Neural progenitor cell (in vitro differentiated cells): Measurements from ENCODE around the gene PIP5KL1. TPM values are rescaled to one million over a fixed set of nuclear protein-coding genes. Genes with fewer than 3 reads are reported as not detected.

Experiments
- DNase-seq: peaks from one replicate; pipeline ENCODE4 v3.0.0-alpha.2; 2016; ENCODE audit warnings: low spot score
- H2AFZ ChIP-seq: fragments of 200-600 bp; sonication (generic); replicated peaks from 2 replicates; pipeline ENCODE4 v1.6.1; 2016; ENCODE audit warnings: antibody characterized with exemption
- H3F3A ChIP-seq: fragments of 200-600 bp; sonication (generic); 2 replicates; pipeline ENCODE4 v1.6.1; 2016; ENCODE audit warnings: antibody characterized with exemption, low read depth
- H3K27ac ChIP-seq: fragments of 200-600 bp; sonication (generic); 2 replicates; pipeline ENCODE4 v1.5.1; 2016; ENCODE audit warnings: mild to moderate bottlenecking
- H3K27me3 ChIP-seq: fragments of 200-600 bp; sonication (generic); 2 replicates; pipeline ENCODE4 v1.6.1; 2016; ENCODE audit warnings: mild to moderate bottlenecking, moderate library complexity
- H3K36me3 ChIP-seq: fragments of 200-600 bp; sonication (generic); 2 replicates; pipeline ENCODE4 v1.5.1; 2016
- H3K4me1 ChIP-seq: fragments of 200-600 bp; sonication (generic); 2 replicates; pipeline ENCODE4 v1.6.1; 2016; ENCODE audit warnings: mixed run types
- H3K4me2 ChIP-seq: fragments of 200-600 bp; sonication (generic); 2 replicates; pipeline ENCODE4 v1.6.1; 2016
- H3K4me3 ChIP-seq: fragments of 200-600 bp; sonication (generic); 2 replicates; pipeline ENCODE4 v1.5.1; 2016
- H3K79me2 ChIP-seq: fragments of 200-600 bp; sonication (generic); 2 replicates; pipeline ENCODE4 v1.6.1; 2016; ENCODE audit warnings: low read depth
- H3K9ac ChIP-seq: fragments of 200-600 bp; sonication (generic); 2 replicates; pipeline ENCODE4 v1.6.1; 2016
- H3K9me3 ChIP-seq: fragments of 200-600 bp; sonication (generic); 2 replicates; pipeline ENCODE4 v1.5.1; 2016; ENCODE audit warnings: low read depth
- H4K20me1 ChIP-seq: fragments of 200-600 bp; sonication (generic); 2 replicates; pipeline ENCODE4 v1.6.1; 2016; ENCODE audit warnings: low read depth
- H3K27ac Mint-ChIP-seq: 3 replicates; pipeline ENCODE4 v1.8.0; 2021; ENCODE audit warnings: mixed read lengths
- H3K27me3 Mint-ChIP-seq: 2 replicates; pipeline ENCODE4 v1.8.0; 2022; ENCODE audit warnings: low read depth, mild to moderate bottlenecking, inconsistent platforms, moderate library complexity, mixed read lengths; ENCODE audit not compliant: insufficient read depth
- H3K36me3 Mint-ChIP-seq: 3 replicates; pipeline ENCODE4 v1.8.0; 2021; ENCODE audit warnings: mixed read lengths
- H3K4me1 Mint-ChIP-seq: 3 replicates; pipeline ENCODE4 v1.8.0; 2021; ENCODE audit warnings: mixed read lengths
- H3K4me3 Mint-ChIP-seq: 3 replicates; pipeline ENCODE4 v1.8.0; 2021; ENCODE audit warnings: mild to moderate bottlenecking, moderate library complexity, mixed read lengths
- H3K9me3 Mint-ChIP-seq: 3 replicates; pipeline ENCODE4 v1.8.0; 2020; ENCODE audit warnings: mixed read lengths
- CTCF ChIP-seq: fragments of 200-600 bp; sonication (generic); IDR thresholded peaks from 2 replicates; pipeline ENCODE4 v1.5.1; 2017; ENCODE audit warnings: antibody characterized with exemption, mild to moderate bottlenecking
- EZH2 ChIP-seq: fragments of 200-600 bp; sonication (generic); IDR thresholded peaks from 2 replicates; pipeline ENCODE4 v1.6.1; 2017; ENCODE audit warnings: antibody characterized with exemption, mild to moderate bottlenecking, moderate library complexity
- EZH2phosphoT487 ChIP-seq: fragments of 200-600 bp; sonication (generic); IDR thresholded peaks from 2 replicates; pipeline ENCODE4 v1.6.1; 2017; ENCODE audit warnings: antibody characterized with exemption
- total RNA-seq: library from RNA; depleted of rRNA; stranded (reverse); fragments of >200 nt; gene quantifications from 2 replicates; pipeline ENCODE4 v1.2.3, GENCODE V29; 2015; ENCODE audit warnings: low replicate concordance

The PIP5KL1 gene
- total RNA-seq, 1 donor from 2014 or later = 1.4 TPM

GRCh38 chr9:127931092-127931881, 710 bp upstream of the PIP5KL1 start:
- H3K27ac Mint-ChIP-seq = no peak overlapping the region
- DNase-seq = peak; percentile 21
- peak overlapping the region; percentile 73 for H3K4me3 ChIP-seq

DNA sequence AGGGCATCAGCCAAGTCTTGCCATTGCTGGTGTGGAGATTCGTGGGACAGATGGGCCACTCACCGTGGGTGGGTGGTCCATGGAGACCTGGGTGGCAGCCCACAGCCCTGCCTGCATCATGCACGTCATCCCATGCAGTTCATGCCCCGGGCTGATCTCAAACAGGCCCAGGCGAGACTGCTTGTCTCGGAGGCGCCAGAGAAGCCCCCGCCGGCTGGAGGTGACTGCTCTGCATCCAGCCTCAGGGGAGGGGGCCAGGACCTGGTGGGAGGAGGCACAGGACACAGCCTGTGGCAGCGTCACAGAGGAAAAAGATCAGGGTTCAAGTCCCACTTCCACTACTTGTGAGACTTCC, 975 bp downstream of the PIP5KL1 start:
- H3K4me2 ChIP-seq = peak overlapping the region; percentile 76
- H3K9me3 ChIP-seq = no peaks in the 10 kb centered on the region
- Mint-ChIP-seq H3K27ac (no peak overlapping the region), H3K27me3 (peaks cover 47% of the 10 kb centered on the region), H3K36me3 (no peaks in the 10 kb centered on the region), H3K4me3 (peak overlapping the region; percentile 83), H3K4me1 (peaks cover 22% of the 10 kb centered on the region), H3K9me3 (peaks cover 2% of the 10 kb centered on the region)
- peaks cover 54% of the 10 kb centered on the region for H3F3A ChIP-seq
- H3K4me1 ChIP-seq = peaks cover 21% of the 10 kb centered on the region
- H2AFZ ChIP-seq = no peak overlapping the region
- peaks cover 30% of the 10 kb centered on the region for H4K20me1 ChIP-seq
- H3K79me2 ChIP-seq = no peaks in the 10 kb centered on the region
- TF ChIP-seq EZH2 (no peak), EZH2phosphoT487 (no peak), CTCF (no peak)
- H3K27me3 ChIP-seq = peaks cover 46% of the 10 kb centered on the region
- no peak overlapping the region for H3K27ac ChIP-seq
- DNase-seq = no peak
- no peak overlapping the region for H3K9ac ChIP-seq
- no peaks in the 10 kb centered on the region for H3K36me3 ChIP-seq
- H3K4me3 ChIP-seq = no peak overlapping the region

More at GRCh38 chr9:127931092-127931881, 710 bp upstream of the PIP5KL1 start:
- H3K4me1 Mint-ChIP-seq = peaks cover 32% of the 10 kb centered on the region
- Histone ChIP-seq H3F3A (peaks cover 49% of the 10 kb centered on the region), H3K9me3 (no peaks in the 10 kb centered on the region), H4K20me1 (peaks cover 33% of the 10 kb centered on the region), H3K4me1 (peaks cover 20% of the 10 kb centered on the region), H3K4me2 (peak overlapping the region; percentile 76), H3K79me2 (peaks cover 4% of the 10 kb centered on the region), H3K36me3 (no peaks in the 10 kb centered on the region), H3K27me3 (peaks cover 39% of the 10 kb centered on the region), H3K9ac (no peak overlapping the region), H2AFZ (peak overlapping the region; percentile 5), H3K27ac (no peak overlapping the region)
- H3K9me3 Mint-ChIP-seq = peaks cover 2% of the 10 kb centered on the region
- H3K36me3 Mint-ChIP-seq = peaks cover 3% of the 10 kb centered on the region
- TF ChIP-seq CTCF (no peak), EZH2 (no peak), EZH2phosphoT487 (no peak)
- peaks cover 34% of the 10 kb centered on the region for H3K27me3 Mint-ChIP-seq
- peak overlapping the region; percentile 83 for H3K4me3 Mint-ChIP-seq

DNA sequence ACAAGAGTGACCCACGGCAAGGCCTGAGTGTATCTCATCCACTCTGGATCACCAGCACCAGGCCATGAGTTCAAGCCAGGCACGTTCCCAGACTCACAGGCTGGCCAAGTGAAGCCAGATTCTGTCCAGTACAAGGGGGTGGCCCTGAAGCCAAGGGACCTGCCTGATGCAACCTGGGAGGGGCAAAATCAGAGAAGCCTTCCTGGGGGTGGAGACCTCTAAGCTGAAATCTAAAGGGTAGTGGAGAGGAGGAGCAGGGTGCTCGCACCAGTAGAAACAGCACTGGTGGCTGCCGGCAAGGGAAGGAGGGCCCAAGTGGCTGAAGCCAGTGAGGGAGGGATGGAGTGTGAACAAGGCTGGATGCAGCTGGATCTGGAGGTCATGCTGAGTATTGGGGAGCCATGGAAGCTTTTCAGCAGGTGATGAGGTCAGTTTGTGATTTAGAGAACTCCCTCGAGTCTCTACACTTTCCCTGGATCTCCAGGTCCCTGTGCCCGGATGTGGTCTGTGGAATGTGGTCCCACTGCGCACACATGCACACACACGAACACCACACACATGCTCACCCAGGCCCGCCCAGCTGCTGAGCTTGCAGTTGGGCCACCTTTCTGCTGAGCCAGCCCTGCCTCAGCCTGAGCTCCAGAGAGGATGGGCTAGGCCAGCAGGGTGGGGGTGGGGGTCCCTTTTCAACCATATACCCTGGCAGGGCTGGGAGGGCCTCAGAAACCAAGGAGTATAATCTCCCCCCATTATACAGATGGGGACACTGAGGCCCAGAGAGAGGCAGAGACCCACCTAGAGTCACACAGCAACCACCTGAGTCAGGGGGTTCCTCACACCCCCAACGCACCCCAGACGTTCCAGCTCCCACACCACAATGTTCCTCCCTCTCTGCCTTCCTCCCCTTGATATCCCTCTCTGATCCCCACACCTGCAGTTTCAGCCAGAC, 1.6 kb downstream of the PIP5KL1 start:
- no peak for DNase-seq
- TF ChIP-seq EZH2phosphoT487 = no peak
- no peak for TF ChIP-seq CTCF
- TF ChIP-seq EZH2 = no peak
- H3K4me3 Mint-ChIP-seq = peak overlapping the region; percentile 83
- peaks cover 54% of the 10 kb centered on the region for H3F3A ChIP-seq
- peaks cover 30% of the 10 kb centered on the region for H4K20me1 ChIP-seq
- no peak overlapping the region for H3K27ac ChIP-seq
- H3K9ac ChIP-seq = no peak overlapping the region
- no peak overlapping the region for H3K4me2 ChIP-seq
- no peaks in the 10 kb centered on the region for H3K36me3 ChIP-seq
- peaks cover 46% of the 10 kb centered on the region for H3K27me3 ChIP-seq
- peaks cover 21% of the 10 kb centered on the region for H3K4me1 ChIP-seq
- no peaks in the 10 kb centered on the region for H3K36me3 Mint-ChIP-seq
- peaks cover 18% of the 10 kb centered on the region for H3K4me1 Mint-ChIP-seq
- no peaks in the 10 kb centered on the region for H3K9me3 ChIP-seq
- no peak overlapping the region for H3K27ac Mint-ChIP-seq
- peaks cover 47% of the 10 kb centered on the region for H3K27me3 Mint-ChIP-seq
- H3K79me2 ChIP-seq = no peaks in the 10 kb centered on the region
- H2AFZ ChIP-seq = no peak overlapping the region
- H3K4me3 ChIP-seq = no peak overlapping the region
- peaks cover 2% of the 10 kb centered on the region for H3K9me3 Mint-ChIP-seq
